CD14-positive monocyte (primary cell): ENCODE results near the gene MRPL42. TPM values are rescaled to one million over a fixed set of nuclear protein-coding genes. Genes with fewer than 3 reads are reported as not detected.

Source experiments
- DNase-seq, 3 donors: peaks; one replicate each; pipeline ENCODE4 v3.0.0-alpha.2; 2011 to 2022
- H2AFZ ChIP-seq: 2 replicates; pipeline ENCODE4 v1.6.0; 2012; ENCODE audit warnings: mild to moderate bottlenecking, low read depth, low read length, inconsistent platforms; ENCODE audit not compliant: insufficient read depth, poor library complexity, severe bottlenecking
- H3K27ac ChIP-seq, 2 donors: 1 replicate in 1 of 2; 2 replicates in 1 of 2; pipeline ENCODE4 v1.5.1; 2012 to 2013; ENCODE audit warnings: low read length in 2 of 2, control low read depth in 1 of 2, inconsistent platforms in 1 of 2, low read depth in 1 of 2, mild to moderate bottlenecking in 1 of 2
- H3K27me3 ChIP-seq, 2 donors: one replicate each; pipeline versions ENCODE4 v1.6.0 to v1.6.1; 2011 to 2013; ENCODE audit warnings: low read length in 2 of 2; ENCODE audit not compliant: control insufficient read depth in 2 of 2, insufficient read depth in 2 of 2
- H3K36me3 ChIP-seq, 2 donors: replicated peaks in 1 of 2; 1 replicate in 1 of 2; 2 replicates in 1 of 2; pipeline versions ENCODE4 v1.5.1 to v1.6.1; 2012 to 2013; ENCODE audit warnings: low read length in 2 of 2, control low read depth in 1 of 2, inconsistent platforms in 1 of 2, mild to moderate bottlenecking in 1 of 2; ENCODE audit not compliant: insufficient read depth in 2 of 2, control insufficient read depth in 1 of 2
- H3K4me1 ChIP-seq, 2 donors: 1 replicate in 1 of 2; 2 replicates in 1 of 2; pipeline versions ENCODE4 v1.5.1 to v1.6.1; 2012 to 2013; ENCODE audit warnings: low read length in 2 of 2, control low read depth in 1 of 2, inconsistent platforms in 1 of 2, mild to moderate bottlenecking in 1 of 2, moderate library complexity in 1 of 2; ENCODE audit not compliant: insufficient read depth in 2 of 2, control insufficient read depth in 1 of 2
- H3K4me2 ChIP-seq: replicated peaks from 2 replicates; pipeline ENCODE3; 2012; ENCODE audit warnings: low read length, moderate library complexity, mild to moderate bottlenecking; ENCODE audit not compliant: poor library complexity, severe bottlenecking; ENCODE audit errors: extremely low read depth
- H3K4me3 ChIP-seq, 3 experiments: fragments of 200-600 bp in 1 of 3; sonication (generic) in 1 of 3; replicated peaks in 1 of 3; 1 replicate in 2 of 3; 2 replicates in 1 of 3; pipeline ENCODE4 v1.5.1; 2011 to 2013; ENCODE audit warnings: low read length in 3 of 3, mild to moderate bottlenecking in 3 of 3, control low read depth in 2 of 3, low read depth in 2 of 3, inconsistent platforms in 1 of 3, moderate library complexity in 1 of 3
- H3K79me2 ChIP-seq: 2 replicates; pipeline ENCODE4 v1.6.0; 2012; ENCODE audit warnings: mild to moderate bottlenecking, control low read depth, inconsistent platforms, low read length, moderate library complexity; ENCODE audit not compliant: insufficient read depth
- H3K9ac ChIP-seq: 2 replicates; pipeline ENCODE4 v1.6.0; 2017; ENCODE audit warnings: low read length, mild to moderate bottlenecking; ENCODE audit not compliant: insufficient read depth, poor library complexity, severe bottlenecking
- H3K9me3 ChIP-seq, 2 donors: replicated peaks in 1 of 2; 1 replicate in 1 of 2; 2 replicates in 1 of 2; pipeline versions ENCODE4 v1.5.1 to v1.6.1; 2012 to 2013; ENCODE audit warnings: low read length in 2 of 2, control low read depth in 1 of 2; ENCODE audit not compliant: control insufficient read depth in 1 of 2, insufficient read depth in 1 of 2
- H4K20me1 ChIP-seq: 2 replicates; pipeline ENCODE4 v1.6.0; 2012; ENCODE audit warnings: mild to moderate bottlenecking, low read length, control low read depth, moderate library complexity; ENCODE audit not compliant: insufficient read depth
- H3K27ac Mint-ChIP-seq, 7 donors: one replicate each; pipeline ENCODE4 v1.8.0; 2020; ENCODE audit warnings: mild to moderate bottlenecking in 7 of 7, mixed read lengths in 7 of 7, moderate library complexity in 6 of 7, inconsistent platforms in 2 of 7
- H3K27me3 Mint-ChIP-seq, 3 donors: one replicate each; pipeline ENCODE4 v1.8.0; 2021 to 2022; ENCODE audit warnings: low read depth in 3 of 3, mild to moderate bottlenecking in 3 of 3, mixed read lengths in 3 of 3, moderate library complexity in 3 of 3, inconsistent platforms in 1 of 3
- H3K36me3 Mint-ChIP-seq, 2 donors: one replicate each; pipeline ENCODE4 v1.8.0; 2020; ENCODE audit warnings: mixed read lengths in 2 of 2, inconsistent platforms in 1 of 2, mild to moderate bottlenecking in 1 of 2
- H3K4me1 Mint-ChIP-seq: one replicate; pipeline ENCODE4 v1.8.0; 2020; ENCODE audit warnings: mild to moderate bottlenecking, mixed read lengths
- H3K4me3 Mint-ChIP-seq, 2 donors: one replicate each; pipeline ENCODE4 v1.8.0; 2020; ENCODE audit warnings: mild to moderate bottlenecking in 2 of 2, mixed read lengths in 2 of 2, moderate library complexity in 1 of 2
- H3K9me3 Mint-ChIP-seq, 7 donors: one replicate each; pipeline ENCODE4 v1.8.0; 2020 to 2022; ENCODE audit warnings: mixed read lengths in 7 of 7, mild to moderate bottlenecking in 6 of 7, moderate library complexity in 6 of 7, inconsistent platforms in 2 of 7
- CTCF ChIP-seq: fragments of 200-600 bp; IDR thresholded peaks from one replicate; pipeline ENCODE4 v1.8.0; 2022; ENCODE audit warnings: antibody characterized with exemption, mild to moderate bottlenecking
- WGBS: methylation state at CpG from one replicate; pipeline ENCODE4 v1.1.5; 2013; ENCODE audit warnings: missing lambda C conversion rate; ENCODE audit not compliant: insufficient coverage; 5-methylcytosine and 5-hydroxymethylcytosine counted together
- intact Hi-C, 2 donors: fragments of 100-400 bp; cut with micrococcal nuclease; formaldehyde crosslinking; loops; one replicate each; pipeline versions ENCODE4 v1.15.0 to v1.15.1; 2023
- polyA plus RNA-seq, 3 donors: library from polyadenylated mRNA; depleted of rRNA in 1 of 3; unstranded in 2 of 3; stranded (reverse) in 1 of 3; fragments of 300-500 nt in 2 of 3; fragments of >200 nt in 1 of 3; fragmentation: Illumina TruSeq in 2 of 3; gene quantifications; 1 replicate in 2 of 3; 2 replicates in 1 of 3; pipeline ENCODE4 v1.2.3, GENCODE V29; 2012 to 2021

Gene MRPL42
- polyA plus RNA-seq, 3 donors: 15.7 to 68.3 (median 62.8) TPM

GRCh38 chr12:93540466-93540865, 73.2 kb downstream of the MRPL42 start:
- H3K9me3 ChIP-seq: no peaks in the 10 kb centered on the region
- H3K4me3 ChIP-seq: no peak overlapping the region
- intact Hi-C loops: no loop called here
- Mint-ChIP-seq H3K4me1 (peaks cover 2% of the 10 kb centered on the region), H3K9me3 (no peaks in the 10 kb centered on the region), H3K4me3 (no peak overlapping the region), H3K27ac (no peak overlapping the region), H3K36me3 (no peaks in the 10 kb centered on the region), H3K27me3 (peaks cover 0 to 8% (median 0%) of the 10 kb centered on the region in 3 donors)
- H3K27me3 ChIP-seq: no peaks in the 10 kb centered on the region
- H3K36me3 ChIP-seq: no peaks in the 10 kb centered on the region
- no peaks in the 10 kb centered on the region for H3K4me1 ChIP-seq
- H2AFZ ChIP-seq: no peak overlapping the region
- TF ChIP-seq CTCF: no peak
- no peak overlapping the region for H3K4me2 ChIP-seq
- H3K9ac ChIP-seq: no peak overlapping the region
- WGBS: no CpG with 5 or more reads among the region's 1 CpG
- no peaks in the 10 kb centered on the region for H4K20me1 ChIP-seq
- DNase-seq: no peak
- H3K27ac ChIP-seq: no peak overlapping the region
- no peaks in the 10 kb centered on the region for H3K79me2 ChIP-seq

GRCh38 chr12:93541578-93542225, 74.4 kb downstream of the MRPL42 start:
- H3K4me1 ChIP-seq: no peaks in the 10 kb centered on the region
- intact Hi-C loops: no loop called here
- H3K27me3 Mint-ChIP-seq: peaks cover 0 to 6% (median 0%) of the 10 kb centered on the region in 3 donors
- H3K27ac Mint-ChIP-seq: no peak overlapping the region
- no peak overlapping the region for H3K4me3 Mint-ChIP-seq
- H3K9me3 Mint-ChIP-seq: no peaks in the 10 kb centered on the region
- no peaks in the 10 kb centered on the region for H3K79me2 ChIP-seq
- H2AFZ ChIP-seq: no peak overlapping the region
- no peak overlapping the region for H3K9ac ChIP-seq
- H3K9me3 ChIP-seq: no peaks in the 10 kb centered on the region
- no peaks in the 10 kb centered on the region for H3K36me3 Mint-ChIP-seq
- no peaks in the 10 kb centered on the region for H3K27me3 ChIP-seq
- 0% methylated on average over 1 of the region's 4 CpGs for WGBS
- H3K4me1 Mint-ChIP-seq: peaks cover 2% of the 10 kb centered on the region
- no peak for DNase-seq
- no peaks in the 10 kb centered on the region for H4K20me1 ChIP-seq
- no peaks in the 10 kb centered on the region for H3K36me3 ChIP-seq
- no peak overlapping the region for H3K4me3 ChIP-seq
- TF ChIP-seq CTCF: no peak
- no peak overlapping the region for H3K27ac ChIP-seq
- no peak overlapping the region for H3K4me2 ChIP-seq
